Fibroblast of the conjunctiva (primary cell): ENCODE data around the gene RALGPS1.

ENCODE experiments used
- DNase-seq: peaks from one replicate; pipeline ENCODE4 v3.0.0-alpha.2; 2010; ENCODE audit warnings: low read depth

RALGPS1 gene

DNA sequence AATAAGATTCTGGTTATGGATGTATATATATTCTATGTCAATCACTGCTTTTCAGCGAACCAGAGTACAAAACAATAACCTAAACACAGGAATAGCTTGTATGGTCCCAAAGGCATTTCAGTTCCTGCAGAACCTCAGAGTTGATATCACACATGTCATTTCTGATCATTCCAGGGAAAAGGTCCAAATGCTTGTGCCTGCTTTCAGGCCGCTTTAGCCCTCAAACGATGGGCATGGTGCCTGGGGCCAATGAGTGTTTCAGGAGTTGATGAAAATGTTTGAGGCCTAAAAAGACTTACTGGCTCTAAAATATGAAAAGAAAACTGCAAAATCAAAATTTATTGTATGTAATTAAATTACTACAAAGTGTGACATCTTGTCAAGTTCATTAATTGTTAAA lies 185.1 kb downstream of the RALGPS1 start:
- no peak for DNase-seq

DNA sequence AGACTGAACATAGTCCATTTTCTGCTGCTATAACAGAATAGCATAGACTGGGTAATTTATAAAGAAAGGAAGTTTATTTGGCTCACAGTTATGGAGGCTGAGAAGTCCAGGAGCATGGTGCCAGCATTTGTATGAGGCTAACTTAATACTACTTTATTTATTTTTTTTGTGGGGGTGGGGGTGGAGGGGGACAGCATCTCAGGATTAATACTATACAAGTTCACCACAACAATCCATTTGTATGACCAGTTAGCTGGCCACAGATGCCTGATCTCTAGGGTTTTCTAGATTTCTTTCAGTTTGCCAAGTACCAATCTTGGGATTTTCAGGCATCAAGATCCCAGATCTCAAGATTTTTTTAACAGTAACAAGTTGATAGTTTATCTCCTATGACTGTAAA lies 187.6 kb downstream of the RALGPS1 start:
- DNase-seq: no peak

DNA sequence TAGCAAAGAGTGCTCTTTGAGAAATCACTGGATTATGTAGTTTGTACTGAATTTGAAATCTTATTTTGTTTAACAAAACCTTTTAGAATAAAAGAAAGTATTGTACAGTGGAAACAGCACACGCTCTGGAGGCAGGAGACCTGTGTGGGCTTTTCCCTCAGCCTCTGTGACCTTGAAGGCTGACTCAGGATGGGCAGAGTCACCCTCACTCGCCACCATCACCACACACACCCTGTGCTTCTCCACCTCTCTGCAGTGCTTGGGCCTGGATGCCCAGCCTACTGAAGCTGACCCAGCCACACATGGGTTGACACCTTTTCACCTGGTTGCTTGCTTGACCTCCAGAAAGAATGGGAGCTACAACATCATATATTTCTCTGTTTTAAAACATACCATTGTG lies 188.2 kb downstream of the RALGPS1 start:
- no peak for DNase-seq

DNA sequence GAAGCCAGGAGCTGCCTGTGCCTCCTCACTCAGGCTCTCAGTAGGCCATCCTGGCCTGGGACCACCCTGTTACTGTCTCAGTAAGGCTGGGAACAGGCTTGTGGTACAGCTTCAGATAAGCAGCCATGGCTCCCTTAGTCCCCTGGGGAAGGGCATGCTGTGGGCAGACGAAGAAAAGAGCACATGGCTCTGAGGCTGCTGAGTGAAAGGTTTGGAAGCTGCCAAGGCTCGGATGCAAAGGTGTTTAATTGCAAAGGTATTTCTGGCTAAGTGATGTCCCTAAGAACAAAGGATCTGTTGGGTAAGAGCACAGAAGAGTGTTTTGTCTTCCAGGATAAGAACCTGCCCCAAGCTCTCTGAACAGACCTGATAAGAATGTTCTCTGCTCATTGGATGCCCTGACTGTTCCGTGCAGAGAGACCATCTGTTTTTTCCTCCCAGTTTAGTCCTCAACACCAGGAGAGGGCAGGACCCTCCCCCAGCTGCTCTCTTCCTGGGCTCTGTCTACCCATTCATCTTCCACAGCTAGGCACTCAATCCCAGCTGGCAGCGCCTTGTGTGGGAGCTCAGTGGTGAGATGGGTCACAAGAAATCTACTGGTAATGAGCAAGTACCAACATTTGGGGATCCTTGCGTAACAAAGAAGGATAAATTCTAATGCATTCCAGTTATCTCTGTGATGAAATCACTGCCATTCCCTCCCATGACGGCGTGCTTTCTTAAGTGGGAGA lies 190.2 kb downstream of the RALGPS1 start:
- DNase-seq: no peak

DNA sequence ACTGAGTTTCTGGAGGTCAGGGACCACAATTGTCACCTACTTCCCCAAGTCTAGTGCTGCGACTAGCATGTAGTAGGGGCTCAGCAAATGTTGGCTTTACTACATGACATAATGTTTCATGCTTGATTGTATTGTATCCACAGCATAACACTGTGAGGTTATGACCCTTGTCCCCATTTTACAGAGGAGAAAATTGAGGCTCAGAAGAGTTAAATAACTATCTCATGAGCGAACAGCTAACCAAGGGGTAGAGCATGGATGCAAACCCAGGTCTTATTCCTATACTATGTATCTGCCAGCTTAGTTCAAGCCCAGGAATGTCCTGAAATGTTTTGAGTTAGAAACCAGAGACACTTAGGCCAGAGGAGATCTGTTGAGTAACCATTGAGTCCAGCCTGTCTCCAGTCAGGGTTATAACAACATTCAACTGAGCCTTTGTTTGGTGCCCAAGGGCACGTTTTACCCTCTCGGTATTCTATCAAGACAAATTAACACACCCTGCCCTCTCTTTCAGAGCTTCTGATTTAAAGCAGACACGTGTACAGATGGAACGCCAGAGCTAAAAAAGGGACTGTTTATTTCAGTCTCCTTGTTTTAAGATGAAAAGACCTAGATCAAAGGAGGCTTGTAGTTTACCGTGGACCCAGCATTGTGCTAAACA lies 191.4 kb downstream of the RALGPS1 start:
- DNase-seq: no peak

DNA sequence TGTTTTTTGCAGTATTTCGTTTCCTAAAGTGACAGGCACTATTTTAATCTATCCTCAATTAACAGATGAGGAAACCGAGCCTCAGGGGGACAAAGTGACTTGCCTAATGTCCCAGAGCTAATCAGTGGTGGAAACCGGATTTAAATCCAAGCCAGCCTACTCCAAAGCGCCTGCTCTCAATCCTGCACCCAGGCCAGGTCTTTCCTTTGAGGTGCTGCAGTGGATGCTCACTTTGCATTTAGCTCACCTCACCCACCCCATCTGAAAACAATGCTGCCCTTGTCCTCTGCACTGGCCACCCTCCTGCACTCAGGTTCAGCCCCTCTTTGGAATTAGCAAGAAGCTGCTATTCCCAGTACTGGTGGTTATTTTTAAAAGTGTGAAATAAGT lies 191.9 kb downstream of the RALGPS1 start:
- DNase-seq: no peak

DNA sequence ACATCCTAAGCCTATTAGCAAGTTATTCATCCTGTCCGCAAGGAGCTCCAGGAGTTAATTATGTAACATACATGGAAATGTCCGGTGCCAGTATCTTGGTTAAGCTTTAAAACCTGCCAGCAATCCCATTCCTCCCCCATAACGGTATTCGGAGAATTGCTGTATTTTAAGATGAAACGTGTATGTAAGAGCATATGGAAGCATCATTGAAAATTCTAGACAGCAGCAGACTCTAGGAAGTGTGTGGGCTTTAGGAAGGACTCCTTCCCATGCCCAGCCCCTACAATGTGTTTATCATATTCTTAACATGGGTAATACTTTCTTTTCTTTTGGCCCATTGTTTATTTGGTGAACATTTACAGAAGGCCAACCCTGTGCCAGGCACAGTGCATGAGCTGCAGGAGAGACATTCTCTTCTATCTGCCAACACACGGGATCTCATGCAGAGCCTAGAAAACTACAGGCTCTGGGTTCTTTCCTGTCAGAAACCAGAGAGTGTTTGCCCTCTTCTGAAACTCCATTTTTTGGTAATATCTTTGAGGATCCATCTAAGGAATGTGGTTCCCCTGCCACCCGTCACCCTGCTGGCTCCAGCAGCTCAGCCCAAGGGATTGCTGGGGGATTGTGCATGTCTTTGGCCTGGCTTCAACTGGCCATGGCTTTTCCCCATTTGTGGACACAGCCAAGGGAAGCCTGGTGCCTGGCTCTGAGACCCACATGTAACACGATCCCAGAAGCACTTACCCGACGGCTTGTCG lies 192.8 kb downstream of the RALGPS1 start:
- no peak for DNase-seq

DNA sequence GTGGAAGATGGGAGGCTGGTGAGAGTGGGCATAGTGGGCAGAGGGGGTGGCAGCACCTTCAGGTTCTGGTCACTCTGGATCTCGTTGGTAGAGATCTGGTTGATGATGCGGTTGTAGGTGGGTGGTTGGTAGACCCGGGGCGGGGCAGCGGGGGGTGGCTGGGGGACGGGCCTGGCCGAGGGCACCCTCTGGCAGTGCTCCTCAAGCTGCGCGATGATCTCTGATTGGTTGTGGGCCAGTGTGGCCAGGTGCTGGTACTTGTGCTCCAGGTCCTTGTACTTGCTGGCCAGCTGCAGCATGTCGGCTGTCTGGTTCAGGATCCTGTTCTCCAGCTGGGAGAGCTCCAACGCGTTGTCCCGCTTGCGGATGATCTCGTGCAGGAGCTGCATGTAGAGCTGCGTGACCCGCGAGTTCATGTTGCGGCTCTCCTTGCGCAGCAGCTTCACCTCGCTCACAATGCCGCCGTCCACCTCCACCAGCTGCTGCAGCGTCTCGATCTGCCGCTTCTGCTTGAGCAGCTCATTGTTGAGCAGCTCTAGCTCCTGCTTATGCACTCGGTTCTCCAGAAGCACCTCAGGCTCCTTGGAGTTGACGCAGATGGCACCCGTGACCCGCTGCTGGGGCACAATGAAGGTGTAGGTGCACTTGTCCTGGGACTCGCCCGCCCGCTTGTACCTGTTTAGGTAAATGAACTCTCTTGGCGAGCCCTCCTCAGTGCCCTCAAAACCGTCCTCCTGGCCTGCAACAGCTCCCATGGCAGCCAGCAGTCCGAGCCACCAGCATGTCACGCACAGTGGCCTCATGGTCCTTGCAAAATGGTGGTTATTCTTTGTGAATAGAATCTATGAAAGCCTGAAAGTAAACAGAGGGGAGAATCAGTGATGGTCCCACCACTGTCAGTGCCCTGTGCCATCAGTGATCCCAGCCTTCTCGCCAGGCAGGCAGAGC lies 193.6 kb downstream of the RALGPS1 start:
- DNase-seq: no peak

DNA sequence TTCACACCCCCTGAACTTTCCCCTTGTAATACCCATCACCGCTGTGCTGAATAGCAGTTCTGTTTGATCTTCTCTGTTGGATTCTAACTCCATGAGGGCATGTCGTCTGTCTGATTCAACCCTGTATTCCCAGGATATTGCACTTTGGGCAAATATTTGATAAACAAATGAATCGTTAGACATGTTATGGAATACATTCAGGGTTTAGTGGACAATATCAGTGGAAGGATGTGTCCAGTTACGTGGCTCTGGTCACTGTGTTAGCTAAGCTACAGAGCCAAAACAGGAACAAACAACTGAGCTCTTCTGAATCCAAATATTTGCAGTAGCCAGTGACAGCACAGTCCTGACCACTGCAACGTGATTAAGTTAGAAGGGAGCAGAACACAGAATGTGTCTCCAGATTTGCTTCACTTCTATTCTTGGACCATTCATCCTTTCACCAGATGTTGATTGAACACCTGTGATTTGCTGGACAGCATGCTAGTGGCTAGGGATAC lies 194.7 kb downstream of the RALGPS1 start:
- DNase-seq: no peak

DNA sequence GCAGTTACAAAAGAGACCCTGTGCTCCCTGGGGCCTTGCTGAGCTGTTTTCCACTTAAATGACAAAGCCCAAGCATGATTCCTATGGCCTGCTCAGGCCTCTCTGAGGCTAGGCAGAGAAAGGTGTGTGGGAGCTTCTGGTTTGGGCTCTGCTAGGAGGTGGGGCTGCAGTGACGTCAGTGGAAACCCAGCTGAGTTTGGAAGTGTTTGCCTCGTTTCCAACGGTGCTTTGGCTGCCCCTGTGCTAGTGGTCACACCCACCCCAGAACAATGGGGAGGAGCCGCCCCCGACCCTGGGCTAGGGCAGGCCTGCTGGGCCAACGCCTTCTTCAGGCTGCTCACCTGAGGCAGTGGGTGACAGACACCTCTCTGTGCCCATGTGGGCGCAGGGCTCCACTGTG lies 197.5 kb downstream of the RALGPS1 start:
- no peak for DNase-seq

DNA sequence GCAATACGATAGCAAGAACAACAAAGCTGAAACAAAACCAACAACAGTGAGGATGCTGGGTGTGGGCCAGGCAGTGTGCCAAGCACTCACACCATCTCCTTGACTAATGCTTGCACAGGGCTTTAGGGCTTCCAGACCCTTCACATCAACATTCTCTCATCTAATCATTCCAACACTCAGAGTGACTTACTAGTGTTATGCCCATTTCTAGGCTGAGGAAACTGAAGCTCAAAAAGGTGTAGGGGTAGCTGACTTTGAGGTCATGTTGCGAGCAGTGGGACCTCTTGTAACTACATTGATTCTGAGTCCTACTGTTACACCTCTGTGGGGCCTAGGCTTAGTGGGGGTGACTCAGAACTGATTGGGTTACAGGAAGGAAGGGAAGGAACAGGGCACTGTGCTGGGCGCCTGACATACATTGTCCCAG lies 198.2 kb downstream of the RALGPS1 start:
- no peak for DNase-seq

DNA sequence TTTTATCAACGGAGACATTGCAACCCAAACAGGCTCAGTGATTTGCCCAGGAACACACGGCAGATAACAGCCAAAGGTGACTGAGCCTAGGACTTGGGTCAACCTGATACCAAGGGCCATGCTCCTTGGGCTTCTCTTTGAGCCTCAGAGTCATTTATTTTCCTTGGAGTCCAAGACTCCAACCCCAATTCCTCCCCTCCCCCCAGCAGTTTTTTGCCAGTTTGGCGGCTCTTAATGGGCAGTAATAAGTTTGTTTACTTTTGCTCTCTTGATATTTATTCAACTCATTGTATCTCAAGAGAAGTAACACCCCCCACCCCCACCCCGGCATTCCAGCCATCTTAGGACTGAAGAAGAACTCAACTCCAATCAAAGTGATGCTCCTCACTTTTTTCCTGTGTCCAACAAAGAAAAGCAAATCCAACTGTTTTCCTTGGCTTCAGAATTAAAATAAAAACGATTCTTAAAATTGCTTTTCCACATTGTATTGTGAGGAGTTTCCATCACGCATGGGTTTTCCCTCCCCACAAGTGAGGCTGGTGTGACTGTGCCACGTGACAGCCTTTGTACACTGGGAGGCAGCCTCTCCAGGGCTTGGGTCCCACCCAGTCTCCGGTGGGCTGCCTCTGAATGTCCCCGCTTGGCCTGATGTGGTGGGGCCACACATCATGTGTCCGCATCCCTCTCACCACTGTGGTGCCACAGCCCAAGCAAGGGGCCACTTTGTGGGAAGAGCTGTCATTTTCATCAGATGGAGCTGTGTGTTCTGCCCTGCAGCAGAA lies 198.8 kb downstream of the RALGPS1 start:
- no peak for DNase-seq

DNA sequence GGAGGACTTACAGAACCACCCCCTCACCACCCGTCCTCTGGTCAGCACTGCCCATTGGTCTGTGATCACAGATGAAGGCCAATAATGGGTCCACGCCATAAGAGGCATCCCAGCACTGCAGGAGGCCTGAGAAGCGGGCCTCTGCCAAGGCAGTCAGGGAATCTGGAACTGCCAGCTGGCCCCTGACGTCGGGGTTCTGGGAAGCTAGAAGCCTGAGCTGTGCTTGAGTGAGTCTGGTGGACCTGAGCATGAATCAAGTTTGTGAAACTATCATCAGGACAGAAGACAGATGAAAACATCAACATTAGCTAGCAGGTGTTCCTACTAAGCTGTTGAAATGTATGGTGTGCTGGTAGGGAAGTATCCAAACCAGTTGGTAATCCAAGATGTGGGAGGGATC lies 200.0 kb downstream of the RALGPS1 start:
- no peak for DNase-seq

DNA sequence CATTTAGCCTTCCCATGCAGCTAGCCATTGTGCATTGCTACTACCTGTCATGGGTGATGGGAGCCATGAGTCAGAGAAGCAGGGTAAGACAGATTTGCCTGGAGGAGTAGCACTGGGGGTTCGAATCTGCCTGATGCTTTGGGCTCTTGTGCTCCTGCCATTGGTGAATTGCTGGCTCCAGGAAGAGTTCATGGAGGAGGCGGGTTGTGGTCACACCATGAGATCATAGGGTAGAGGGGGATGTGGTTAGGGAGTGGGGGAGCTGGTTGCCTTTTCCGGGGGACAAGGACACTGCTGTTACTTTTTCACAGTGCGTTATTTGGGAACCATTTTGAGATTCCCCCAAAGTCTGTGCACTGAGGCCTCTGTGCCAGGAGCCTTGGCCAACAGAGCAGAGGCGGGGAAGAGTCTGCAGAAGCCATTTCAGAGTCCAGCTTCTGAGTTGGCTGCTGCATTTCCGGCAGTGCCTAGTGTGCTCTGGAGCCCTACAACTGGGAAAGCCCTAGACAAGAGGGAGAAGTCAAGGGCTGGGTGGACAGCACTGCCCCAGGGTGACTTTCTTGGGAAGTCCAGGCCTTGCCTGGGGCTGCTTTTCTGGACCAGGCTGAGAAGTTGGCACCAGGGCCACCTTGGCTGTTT lies 201.6 kb downstream of the RALGPS1 start:
- no peak for DNase-seq

DNA sequence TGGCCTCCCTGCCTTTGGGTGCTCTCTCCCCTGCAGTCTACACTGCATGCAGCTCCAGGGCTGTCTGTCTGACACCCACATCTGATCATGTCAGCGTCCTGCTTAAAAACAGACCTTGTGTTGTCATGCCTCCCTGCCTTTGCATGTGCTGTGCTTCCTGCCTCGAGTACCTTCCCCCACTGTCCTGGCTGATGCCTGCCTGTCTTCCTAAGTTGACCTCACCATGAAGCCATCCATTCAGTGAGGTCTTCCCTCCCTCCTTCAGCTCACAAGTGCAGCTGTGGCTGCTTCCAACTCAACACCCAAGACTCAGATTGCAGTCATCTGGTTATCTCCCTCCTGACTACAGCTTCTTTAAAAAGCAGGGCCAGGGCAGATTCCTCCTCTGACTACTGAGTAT lies 202.4 kb downstream of the RALGPS1 start:
- no peak for DNase-seq

DNA sequence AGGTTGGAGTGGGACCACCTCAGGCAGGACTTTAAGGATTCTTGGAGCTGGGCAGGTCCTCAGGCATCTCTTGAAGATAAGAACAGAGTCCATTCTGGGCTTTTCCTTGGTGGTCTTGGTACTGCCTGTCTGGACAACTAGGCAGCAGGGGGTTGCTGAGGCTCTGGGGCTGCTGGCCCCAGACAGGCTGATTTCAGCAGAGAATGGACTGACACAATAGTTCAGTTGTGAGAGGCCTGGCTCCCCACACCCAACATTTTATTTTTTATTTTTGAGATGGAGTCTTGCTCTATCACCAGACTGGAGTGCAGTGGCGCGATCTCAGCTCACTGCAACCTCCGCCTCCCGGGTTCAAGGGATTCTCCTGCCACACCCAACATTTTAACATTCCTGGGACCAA lies 203.2 kb downstream of the RALGPS1 start:
- no peak for DNase-seq

DNA sequence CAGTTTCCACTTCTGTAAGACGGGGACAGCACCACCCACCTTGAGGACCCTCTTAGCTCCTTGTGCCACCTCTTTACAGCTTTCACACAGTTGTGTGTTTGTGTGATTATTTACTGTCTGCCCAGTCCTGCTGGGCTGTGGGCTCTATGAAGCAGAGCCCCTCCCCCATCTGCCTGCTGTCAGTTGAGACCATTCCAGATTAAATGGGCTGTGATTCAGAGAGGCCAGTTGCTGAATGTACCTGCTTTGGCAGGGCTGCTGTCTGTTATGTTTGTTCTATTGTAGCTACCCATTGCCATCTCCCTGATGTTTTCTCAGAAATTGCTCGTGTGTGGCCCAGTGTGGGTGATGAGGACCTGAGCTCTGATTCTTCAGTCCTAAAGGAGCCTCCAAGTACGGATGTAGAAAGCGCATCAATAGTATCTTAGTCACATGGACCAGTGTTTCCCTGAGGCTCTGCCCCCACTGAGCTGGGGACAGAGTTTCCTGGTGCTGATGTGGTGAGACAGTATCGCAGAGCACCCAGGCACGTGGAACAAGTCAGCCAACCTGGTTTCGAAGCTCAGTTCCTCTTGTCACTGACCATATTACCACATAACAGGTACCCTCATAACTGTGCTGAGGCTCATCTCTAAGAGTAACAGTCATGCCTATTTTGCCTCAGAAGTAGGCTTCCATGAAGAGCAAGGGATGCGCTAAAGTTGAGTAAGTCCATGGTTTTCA lies 204.2 kb downstream of the RALGPS1 start:
- DNase-seq: no peak

DNA sequence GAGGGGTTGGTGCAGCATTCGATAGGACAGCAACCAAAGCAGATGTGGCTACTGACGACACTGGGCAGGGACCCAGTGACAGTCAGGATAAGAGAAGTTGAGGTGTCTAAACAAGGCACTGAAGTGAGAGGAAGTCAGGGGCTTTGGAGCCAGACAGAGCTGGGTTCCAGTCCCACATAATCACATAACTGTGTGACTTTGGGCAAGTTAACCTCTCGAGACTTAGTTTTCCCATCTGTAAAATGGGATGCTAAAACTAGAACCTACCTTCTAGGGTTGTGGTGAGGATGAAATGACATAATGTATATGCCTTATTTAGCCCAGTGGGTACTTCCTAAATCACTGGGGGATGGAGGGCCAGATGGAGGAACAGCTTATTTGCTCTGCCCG lies 204.7 kb downstream of the RALGPS1 start:
- DNase-seq: no peak

DNA sequence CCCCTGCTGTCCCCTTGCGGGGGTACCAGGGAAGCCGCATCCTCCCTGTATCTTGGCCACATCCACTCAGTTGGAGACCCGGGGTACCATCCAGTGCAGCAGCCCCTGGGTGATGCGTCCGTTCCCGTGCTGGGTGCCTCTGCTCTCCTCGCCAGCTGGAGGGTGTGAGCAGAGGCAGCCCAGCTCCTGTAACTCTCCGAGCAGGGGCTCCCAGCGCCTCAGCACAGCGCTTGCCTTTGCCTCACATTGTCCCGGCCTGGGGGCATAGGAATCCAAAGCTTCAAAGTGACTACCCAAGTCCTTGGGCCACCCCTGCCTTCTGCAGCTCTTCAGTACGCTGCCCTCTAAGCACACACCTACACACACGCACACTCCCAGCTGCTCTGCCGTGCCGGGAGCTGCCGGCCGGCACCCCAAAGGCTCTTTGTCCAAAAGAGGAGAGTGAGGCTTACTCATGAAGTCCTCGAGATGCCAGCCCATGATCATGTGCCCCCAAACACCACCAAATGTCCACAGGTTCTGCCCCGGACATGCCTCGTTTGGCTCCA lies 207.1 kb downstream of the RALGPS1 start:
- DNase-seq: no peak
